Ureter (tissue), 1 donor: ENCODE measurements around the gene ZG16B. TPM values are rescaled to one million over a fixed set of nuclear protein-coding genes. Genes with fewer than 3 reads are reported as not detected.

Source experiments
- DNase-seq: peaks from one replicate; pipeline ENCODE4 v3.0.0-alpha.2; 2020; ENCODE audit warnings: low spot score
- total RNA-seq: library from RNA; stranded (reverse); gene quantifications from one replicate; pipeline ENCODE4 v1.2.4, GENCODE V29; 2023
- donor health status: DM: yes; HTN: yes; CAD: no.

Gene ZG16B
- 31.8 TPM for total RNA-seq

- peak; percentile 69 for DNase-seq
Measured at GRCh38 chr16:2829501-2830354, at the start of gene ZG16B. ZG16B (plus strand) TSS chr16:2830303; CDS start chr16:2830442, 139 bp downstream.

GRCh38 chr16:2782583-2783351 lies 47.3 kb upstream of the ZG16B start:
- DNase-seq = no peak

GRCh38 chr16:2783581-2784357 lies 46.3 kb upstream of the ZG16B start:
- no peak for DNase-seq

- DNase-seq = no peak
Measured at GRCh38 chr16:2784358-2785100, 45.6 kb upstream of the ZG16B start.

- DNase-seq = no peak
Measured at GRCh38 chr16:2785101-2785991, 44.8 kb upstream of the ZG16B start.

- DNase-seq = no peak
Measured at GRCh38 chr16:2786061-2786825, 43.9 kb upstream of the ZG16B start.

GRCh38 chr16:2786826-2787151 lies 43.3 kb upstream of the ZG16B start:
- DNase-seq = no peak

GRCh38 chr16:2787406-2787805 lies 42.7 kb upstream of the ZG16B start, which contains the start of gene PRSS33:
PRSS33 (minus strand) TSS chr16:2787560; CDS start chr16:2786547, 1,013 bp downstream.
- DNase-seq = no peak

- DNase-seq = no peak
Measured at GRCh38 chr16:2787961-2788360, 42.1 kb upstream of the ZG16B start.

GRCh38 chr16:2790631-2791030 lies 39.5 kb upstream of the ZG16B start:
- no peak for DNase-seq

- no peak for DNase-seq
Measured at GRCh38 chr16:2791174-2791573, 38.9 kb upstream of the ZG16B start.

- DNase-seq = no peak
Measured at GRCh38 chr16:2792940-2793339, 37.2 kb upstream of the ZG16B start.

- DNase-seq = peak; percentile 70
Measured at GRCh38 chr16:2795395-2796143, 34.5 kb upstream of the ZG16B start.

GRCh38 chr16:2798723-2799204 lies 31.3 kb upstream of the ZG16B start:
- DNase-seq = no peak

GRCh38 chr16:2799205-2799858 lies 30.8 kb upstream of the ZG16B start:
- no peak for DNase-seq

- peak; percentile 77 for DNase-seq
Measured at GRCh38 chr16:2799859-2800226, 30.3 kb upstream of the ZG16B start.

GRCh38 chr16:2803545-2804195 lies 26.4 kb upstream of the ZG16B start:
- DNase-seq = no peak

- no peak for DNase-seq
Measured at GRCh38 chr16:2804728-2805127, 25.4 kb upstream of the ZG16B start.
